RWPE2 (cell line): Measurements from ENCODE around the gene SCP2D1.

Source experiments
- ATAC-seq: fragments of 200-7000 bp; cut with Tn5 transposase; 3 replicates; pipeline ENCODE4 v1.9.1; 2021; ENCODE audit warnings: low read depth
- DNase-seq: peaks from one replicate; pipeline ENCODE4 v3.0.0-alpha.2; 2020; ENCODE audit warnings: low spot score
- H3K27ac ChIP-seq: fragments of 450-650 bp; 2 replicates; pipeline ENCODE4 v1.5.1; 2017; ENCODE audit warnings: mild to moderate bottlenecking; ENCODE audit not compliant: poor library complexity, severe bottlenecking
- H3K27me3 ChIP-seq: fragments of 250-450 bp; sonication (Bioruptor Pico); 2 replicates; pipeline ENCODE4 v1.5.1; 2021; ENCODE audit warnings: mild to moderate bottlenecking, moderate library complexity; ENCODE audit not compliant: insufficient read depth, poor library complexity, severe bottlenecking
- H3K36me3 ChIP-seq: fragments of 250-450 bp; sonication (Bioruptor Pico); 2 replicates; pipeline ENCODE4 v1.5.1; 2020; ENCODE audit warnings: low read depth, mild to moderate bottlenecking, moderate library complexity
- H3K4me1 ChIP-seq: fragments of 250-450 bp; sonication (Bioruptor Pico); 2 replicates; pipeline ENCODE4 v1.5.1; 2021; ENCODE audit warnings: mild to moderate bottlenecking, moderate library complexity; ENCODE audit not compliant: insufficient read depth, poor library complexity, severe bottlenecking
- H3K4me3 ChIP-seq: fragments of 250-450 bp; sonication (Bioruptor Pico); 2 replicates; pipeline ENCODE4 v1.5.1; 2021; ENCODE audit warnings: mild to moderate bottlenecking, moderate library complexity; ENCODE audit not compliant: severe bottlenecking
- H3K9me3 ChIP-seq: fragments of 250-450 bp; sonication (Bioruptor Pico); 2 replicates; pipeline ENCODE4 v1.5.1; 2021; ENCODE audit warnings: mild to moderate bottlenecking, moderate library complexity; ENCODE audit not compliant: severe bottlenecking
- TF ChIP-seq, protein P1 (sequence below): fragments of 450-650 bp; IDR thresholded peaks from one replicate; pipeline ENCODE4 v1.5.1; 2017; ENCODE audit warnings: mild to moderate bottlenecking, moderate library complexity; ENCODE audit not compliant: poor library complexity, severe bottlenecking

The SCP2D1 gene

GRCh38 chr20:18852318-18852717 lies 38.7 kb downstream of the SCP2D1 start:
- no peaks in the 10 kb centered on the region for H3K27me3 ChIP-seq
- DNase-seq: no peak
- H3K36me3 ChIP-seq: no peaks in the 10 kb centered on the region
- TF ChIP-seq, protein P1, sequence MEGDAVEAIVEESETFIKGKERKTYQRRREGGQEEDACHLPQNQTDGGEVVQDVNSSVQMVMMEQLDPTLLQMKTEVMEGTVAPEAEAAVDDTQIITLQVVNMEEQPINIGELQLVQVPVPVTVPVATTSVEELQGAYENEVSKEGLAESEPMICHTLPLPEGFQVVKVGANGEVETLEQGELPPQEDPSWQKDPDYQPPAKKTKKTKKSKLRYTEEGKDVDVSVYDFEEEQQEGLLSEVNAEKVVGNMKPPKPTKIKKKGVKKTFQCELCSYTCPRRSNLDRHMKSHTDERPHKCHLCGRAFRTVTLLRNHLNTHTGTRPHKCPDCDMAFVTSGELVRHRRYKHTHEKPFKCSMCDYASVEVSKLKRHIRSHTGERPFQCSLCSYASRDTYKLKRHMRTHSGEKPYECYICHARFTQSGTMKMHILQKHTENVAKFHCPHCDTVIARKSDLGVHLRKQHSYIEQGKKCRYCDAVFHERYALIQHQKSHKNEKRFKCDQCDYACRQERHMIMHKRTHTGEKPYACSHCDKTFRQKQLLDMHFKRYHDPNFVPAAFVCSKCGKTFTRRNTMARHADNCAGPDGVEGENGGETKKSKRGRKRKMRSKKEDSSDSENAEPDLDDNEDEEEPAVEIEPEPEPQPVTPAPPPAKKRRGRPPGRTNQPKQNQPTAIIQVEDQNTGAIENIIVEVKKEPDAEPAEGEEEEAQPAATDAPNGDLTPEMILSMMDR: no peak
- no peak overlapping the region for H3K4me3 ChIP-seq
- no peaks in the 10 kb centered on the region for H3K9me3 ChIP-seq
- H3K27ac ChIP-seq: no peak overlapping the region
- peak; percentile 74 for ATAC-seq
- peaks cover 4% of the 10 kb centered on the region for H3K4me1 ChIP-seq

DNA sequence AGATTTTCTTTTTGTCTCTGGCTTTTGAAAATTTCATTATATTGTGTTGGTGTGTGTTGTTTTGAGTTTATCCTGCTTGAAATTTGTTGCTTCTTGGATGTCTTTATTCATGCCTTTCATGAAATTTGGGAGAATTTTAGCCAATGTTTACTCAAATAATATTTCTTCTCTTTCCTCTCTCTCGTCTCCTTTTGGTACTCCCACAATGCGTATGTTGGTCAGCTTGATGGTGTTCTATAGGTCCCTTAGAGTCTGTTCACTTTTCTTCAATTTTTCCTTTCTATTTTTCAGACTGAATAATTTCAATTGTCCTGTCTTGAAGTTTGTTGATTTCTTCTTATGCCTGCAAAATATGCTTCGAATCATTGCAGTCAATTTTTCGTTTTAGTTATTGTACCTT lies 39.6 kb downstream of the SCP2D1 start:
- ATAC-seq: no peak
- Histone ChIP-seq H3K4me1 (peaks cover 4% of the 10 kb centered on the region), H3K36me3 (no peaks in the 10 kb centered on the region), H3K9me3 (no peaks in the 10 kb centered on the region), H3K4me3 (no peak overlapping the region), H3K27me3 (no peaks in the 10 kb centered on the region), H3K27ac (no peak overlapping the region)
- DNase-seq: no peak
- TF ChIP-seq, protein P1: no peak

DNA sequence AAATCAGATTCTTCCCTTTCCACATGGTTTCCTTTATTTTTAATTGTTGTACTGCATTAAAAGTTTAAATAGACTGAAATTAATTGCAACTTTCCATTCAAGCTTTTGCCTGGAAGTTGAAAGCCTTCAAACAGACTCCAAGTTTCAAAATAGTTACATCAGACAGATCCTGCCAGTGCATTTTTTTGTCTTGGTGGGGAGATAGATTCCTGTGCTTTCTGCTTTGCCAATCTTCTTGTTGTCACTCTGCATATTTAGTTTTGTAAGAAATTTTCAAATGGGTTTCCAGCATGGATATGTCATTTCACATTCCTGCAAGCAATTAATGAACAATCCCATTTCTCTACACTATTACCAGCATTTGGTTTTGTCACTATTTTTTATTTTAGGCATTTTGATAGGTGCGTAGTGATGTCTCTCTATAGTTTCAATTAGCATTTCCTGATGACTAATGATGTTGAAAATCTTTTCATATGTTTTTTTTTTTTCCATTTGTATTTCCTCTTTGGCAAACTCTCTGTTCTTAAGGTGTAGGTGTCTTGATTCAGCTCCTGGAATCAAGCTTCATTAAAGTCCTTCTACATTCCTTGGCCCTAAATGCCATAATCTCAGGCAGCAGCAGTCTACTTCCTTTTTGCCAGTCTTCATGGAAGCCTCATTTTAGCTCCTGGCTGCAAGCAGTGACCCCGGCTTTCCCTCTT lies 40.5 kb downstream of the SCP2D1 start:
- no peaks in the 10 kb centered on the region for H3K27me3 ChIP-seq
- H3K4me3 ChIP-seq: no peak overlapping the region
- DNase-seq: no peak
- H3K27ac ChIP-seq: no peak overlapping the region
- TF ChIP-seq, protein P1: no peak
- ATAC-seq: no peak
- peaks cover 4% of the 10 kb centered on the region for H3K4me1 ChIP-seq
- H3K9me3 ChIP-seq: no peaks in the 10 kb centered on the region
- H3K36me3 ChIP-seq: no peaks in the 10 kb centered on the region

DNA sequence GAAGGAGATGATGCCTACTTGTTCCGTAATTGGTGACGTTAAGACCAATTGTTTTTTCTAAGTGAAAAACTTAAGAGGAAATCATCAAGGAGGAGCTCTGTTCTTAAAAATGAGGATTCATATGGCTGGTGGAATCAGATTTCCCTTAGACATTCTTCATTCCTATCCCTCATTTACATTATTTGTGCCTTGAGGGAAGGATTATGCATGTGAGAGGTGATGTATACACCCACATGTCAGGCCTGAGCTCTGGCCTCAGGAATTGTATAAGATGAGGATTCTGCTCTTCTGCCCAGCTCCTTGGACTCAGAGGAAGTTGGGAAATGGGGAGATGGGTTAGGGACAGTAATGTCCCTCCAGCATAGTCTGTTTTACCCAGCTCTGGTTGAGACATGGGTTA lies 42.3 kb downstream of the SCP2D1 start:
- no peak for ATAC-seq
- Histone ChIP-seq H3K27me3 (no peaks in the 10 kb centered on the region), H3K4me1 (peaks cover 4% of the 10 kb centered on the region), H3K9me3 (no peaks in the 10 kb centered on the region), H3K4me3 (no peak overlapping the region), H3K36me3 (no peaks in the 10 kb centered on the region), H3K27ac (no peak overlapping the region)
- TF ChIP-seq, protein P1: no peak
- DNase-seq: no peak

DNA sequence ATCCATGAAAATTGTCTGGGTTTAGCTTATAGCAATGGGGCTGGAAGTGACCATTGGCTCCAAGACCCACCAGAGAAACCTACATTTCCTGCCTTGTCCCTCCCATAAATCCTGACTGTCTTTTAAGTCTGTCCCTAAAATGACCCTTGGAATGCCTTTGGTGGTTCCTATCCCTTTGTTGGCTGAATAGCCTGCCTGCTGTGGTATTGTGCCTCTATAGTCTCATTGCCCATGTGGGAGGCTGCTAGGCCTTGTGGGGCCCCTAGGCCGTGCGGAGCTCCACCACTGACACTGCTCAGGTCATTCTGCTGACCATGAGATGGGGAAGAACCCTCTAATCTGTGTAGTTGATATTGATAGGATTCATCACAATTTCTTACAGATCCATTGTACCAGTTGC lies 43.3 kb downstream of the SCP2D1 start:
- DNase-seq (no peak), ATAC-seq (no peak)
- TF ChIP-seq, protein P1: no peak
- no peaks in the 10 kb centered on the region for H3K9me3 ChIP-seq
- H3K27ac ChIP-seq: no peak overlapping the region
- no peaks in the 10 kb centered on the region for H3K36me3 ChIP-seq
- no peak overlapping the region for H3K4me3 ChIP-seq
- H3K4me1 ChIP-seq: peaks cover 4% of the 10 kb centered on the region
- no peaks in the 10 kb centered on the region for H3K27me3 ChIP-seq
